HEK293 (cell line): Measurements from ENCODE around the gene GAB3.

Experiments used
- CTCF ChIA-PET: fragments of 350-600 bp; formaldehyde crosslinking; extraction: SDS; loops from one replicate; lab custom pipeline; 2021; ENCODE audit warnings: antibody characterized with exemption; lab: Yijun Ruan, JAX
- POLR2A ChIA-PET: fragments of 300-600 bp; formaldehyde crosslinking; extraction: SDS; loops from one replicate; lab custom pipeline; 2020; ENCODE audit warnings: antibody characterized with exemption, inconsistent platforms; lab: Yijun Ruan, JAX
- H3K27ac ChIP-seq: fragments of 200-500 bp; sonication (Bioruptor generic); 2 replicates; pipeline ENCODE4 v1.5.1; 2014; ENCODE audit warnings: low read depth, low read length, control low read depth, inconsistent platforms; ENCODE audit errors: extremely low read depth
- H3K36me3 ChIP-seq, 2 experiments: fragments of 200-500 bp in 1 of 2; sonication (Bioruptor generic) in 1 of 2; 1 replicate in 1 of 2; 2 replicates in 1 of 2; pipeline ENCODE4 v1.5.1; 2014 to 2017; ENCODE audit warnings: inconsistent platforms in 2 of 2, low read length in 2 of 2; ENCODE audit not compliant: control insufficient read depth in 2 of 2, insufficient read depth in 1 of 2
- H3K4me1 ChIP-seq: fragments of 200-500 bp; sonication (Bioruptor generic); 2 replicates; pipeline ENCODE4 v1.5.1; 2014; ENCODE audit warnings: mild to moderate bottlenecking, low read length, inconsistent platforms; ENCODE audit not compliant: control insufficient read depth, insufficient read depth
- H3K4me3 ChIP-seq: 2 replicates; pipeline ENCODE4 v1.5.1; 2011; ENCODE audit warnings: low read depth, mild to moderate bottlenecking, control low read depth, low read length, moderate library complexity
- H3K9me3 ChIP-seq: fragments of 200-500 bp; sonication (Bioruptor generic); 2 replicates; pipeline ENCODE4 v1.5.1; 2014; ENCODE audit warnings: low read depth, low read length, inconsistent platforms; ENCODE audit not compliant: control insufficient read depth, insufficient read depth
- GFI1B ChIP-seq: fragments of 450-650 bp; formaldehyde crosslinking; IDR thresholded peaks from 2 replicates; pipeline ENCODE4 v1.5.1; 2016; ENCODE audit warnings: missing biosample characterization, missing genetic modification characterization
- KLF1 ChIP-seq: fragments of 450-650 bp; formaldehyde crosslinking; IDR thresholded peaks from 2 replicates; pipeline ENCODE4 v1.5.1; 2016; ENCODE audit warnings: missing biosample characterization, missing genetic modification characterization
- TCF7L2 ChIP-seq: IDR thresholded peaks from 2 replicates; pipeline ENCODE4 v1.6.1; 2011; ENCODE audit warnings: low read depth, mild to moderate bottlenecking, inconsistent platforms, low read length, moderate library complexity, borderline replicate concordance
- TRIM28 ChIP-seq: IDR thresholded peaks from 2 replicates; pipeline ENCODE4 v1.6.1; 2011; ENCODE audit warnings: low read length, control low read depth, borderline replicate concordance
- YY1 ChIP-seq: fragments of 450-650 bp; formaldehyde crosslinking; IDR thresholded peaks from 2 replicates; pipeline ENCODE4 v1.5.1; 2018; ENCODE audit warnings: missing biosample characterization, missing genetic modification characterization
- ZBTB8A ChIP-seq: fragments of 450-650 bp; formaldehyde crosslinking; IDR thresholded peaks from 2 replicates; pipeline ENCODE4 v1.5.1; 2016; ENCODE audit warnings: missing biosample characterization, missing genetic modification characterization
- ZFP37 ChIP-seq: fragments of 450-650 bp; formaldehyde crosslinking; IDR thresholded peaks from 2 replicates; pipeline ENCODE4 v1.5.1; 2016; ENCODE audit warnings: missing biosample characterization, missing genetic modification characterization
- ZNF112 ChIP-seq: fragments of 450-650 bp; formaldehyde crosslinking; IDR thresholded peaks from 2 replicates; pipeline ENCODE4 v1.5.0; 2017; ENCODE audit warnings: missing biosample characterization, missing genetic modification characterization
- ZNF138 ChIP-seq: fragments of 450-650 bp; formaldehyde crosslinking; IDR thresholded peaks from 2 replicates; pipeline ENCODE4 v1.5.1; 2016; ENCODE audit warnings: missing biosample characterization, missing genetic modification characterization, borderline replicate concordance
- ZNF157 ChIP-seq: fragments of 450-650 bp; formaldehyde crosslinking; IDR thresholded peaks from 2 replicates; pipeline ENCODE4 v1.5.1; 2016; ENCODE audit warnings: missing biosample characterization, missing genetic modification characterization
- ZNF16 ChIP-seq: fragments of 450-650 bp; formaldehyde crosslinking; IDR thresholded peaks from 2 replicates; pipeline ENCODE4 v1.5.1; 2016; ENCODE audit warnings: low read depth, missing biosample characterization, missing genetic modification characterization
- ZNF280C ChIP-seq: fragments of 450-650 bp; formaldehyde crosslinking; IDR thresholded peaks from 2 replicates; pipeline ENCODE4 v1.5.1; 2016; ENCODE audit warnings: missing biosample characterization, missing genetic modification characterization
- ZNF426 ChIP-seq: fragments of 450-650 bp; formaldehyde crosslinking; IDR thresholded peaks from 2 replicates; pipeline ENCODE4 v1.5.1; 2017; ENCODE audit warnings: missing biosample characterization, missing genetic modification characterization, mild to moderate bottlenecking, inconsistent platforms, moderate library complexity
- ZNF449 ChIP-seq: fragments of 450-650 bp; formaldehyde crosslinking; IDR thresholded peaks from 2 replicates; pipeline ENCODE4 v1.5.1; 2017; ENCODE audit warnings: missing biosample characterization, mild to moderate bottlenecking, missing genetic modification characterization, moderate library complexity
- ZNF529 ChIP-seq: fragments of 450-650 bp; formaldehyde crosslinking; IDR thresholded peaks from 2 replicates; pipeline ENCODE4 v1.5.1; 2017; ENCODE audit warnings: missing genetic modification characterization, missing biosample characterization; ENCODE audit not compliant: insufficient replicate concordance
- ZNF544 ChIP-seq: fragments of 450-650 bp; formaldehyde crosslinking; IDR thresholded peaks from 2 replicates; pipeline ENCODE4 v1.5.0; 2017; ENCODE audit warnings: missing biosample characterization, missing genetic modification characterization
- ZNF571 ChIP-seq: fragments of 450-650 bp; formaldehyde crosslinking; IDR thresholded peaks from 2 replicates; pipeline ENCODE4 v1.5.0; 2017; ENCODE audit warnings: missing biosample characterization, missing genetic modification characterization
- ZNF621 ChIP-seq: fragments of 450-650 bp; formaldehyde crosslinking; IDR thresholded peaks from 2 replicates; pipeline ENCODE4 v1.5.1; 2017; ENCODE audit warnings: missing biosample characterization, missing genetic modification characterization
- ZNF660 ChIP-seq: fragments of 450-650 bp; IDR thresholded peaks from 2 replicates; pipeline ENCODE4 v1.5.1; 2018; ENCODE audit warnings: missing biosample characterization, mild to moderate bottlenecking, missing genetic modification characterization
- ZNF677 ChIP-seq: fragments of 450-650 bp; IDR thresholded peaks from 2 replicates; pipeline ENCODE4 v1.5.0; 2018; ENCODE audit warnings: missing biosample characterization, mild to moderate bottlenecking, missing genetic modification characterization, moderate library complexity
- ZNF768 ChIP-seq: fragments of 450-650 bp; formaldehyde crosslinking; IDR thresholded peaks from 2 replicates; pipeline ENCODE4 v1.5.1; 2018; ENCODE audit warnings: missing biosample characterization, mild to moderate bottlenecking, missing genetic modification characterization

The GAB3 gene

GRCh38 chrX:154784149-154784995 lies 33.5 kb upstream of the GAB3 start:
- no peak for TF ChIP-seq ZNF138
- no peak for TF ChIP-seq ZFP37
- no peak for TF ChIP-seq ZNF426 (tag by site-specific recombination)
- TF ChIP-seq GFI1B (tag by site-specific recombination), result no peak
- no peak for TF ChIP-seq ZNF677 (tag by site-specific recombination)
- TF ChIP-seq ZNF112, result no peak
- no peak for TF ChIP-seq ZNF529 (tag by site-specific recombination)
- Histone ChIP-seq H3K9me3 (no peaks in the 10 kb centered on the region), H3K4me1 (no peaks in the 10 kb centered on the region), H3K27ac (no peak overlapping the region), H3K4me3 (no peak overlapping the region), H3K36me3 (peaks cover 0 to 38% of the 10 kb centered on the region in 2 experiments; a peak in 1 of 3 replicates)
- ChIA-PET POLR2A (no interaction called here), CTCF (interaction anchor here (0.7 kb wide), 1 partner anchor 48 kb away, joined by 3 read pairs; no protein-coding TSS in a partner anchor)

- no peak for TF ChIP-seq ZNF16 (tag by site-specific recombination)
- Histone ChIP-seq H3K9me3 (no peaks in the 10 kb centered on the region), H3K4me1 (no peaks in the 10 kb centered on the region), H3K4me3 (no peak overlapping the region), H3K36me3 (peaks cover 9 to 66% of the 10 kb centered on the region in 2 experiments), H3K27ac (no peak overlapping the region)
- POLR2A ChIA-PET, result no interaction called here
- CTCF ChIA-PET, result no interaction called here
These were observed 30.1 kb upstream of the GAB3 start for GRCh38 chrX:154780968-154781367.

- Histone ChIP-seq H3K27ac (no peak overlapping the region), H3K4me1 (no peaks in the 10 kb centered on the region), H3K4me3 (no peak overlapping the region), H3K36me3 (peaks cover 10 to 72% of the 10 kb centered on the region in 2 experiments), H3K9me3 (no peaks in the 10 kb centered on the region)
- CTCF ChIA-PET, result interaction anchor here (1.2 kb wide), 1 partner anchor 30 kb away, joined by 4 read pairs; no protein-coding TSS in a partner anchor
- POLR2A ChIA-PET, result interaction anchor here (1.5 kb wide), 1 partner anchor 12 kb away, joined by 3 read pairs; no protein-coding TSS in a partner anchor
- no peak for TF ChIP-seq ZNF660
- TF ChIP-seq ZNF768, result no peak
- no peak for TF ChIP-seq TCF7L2
- no peak for TF ChIP-seq TRIM28
- TF ChIP-seq ZNF449 (tag by site-specific recombination), result no peak
- no peak for TF ChIP-seq ZBTB8A
- TF ChIP-seq ZNF426 (tag by site-specific recombination), result no peak
- TF ChIP-seq ZNF157 (tag by site-specific recombination), result no peak
- no peak for TF ChIP-seq ZNF621 (tag by site-specific recombination)
- TF ChIP-seq ZNF571 (tag by site-specific recombination), result no peak
- no peak for TF ChIP-seq KLF1
- no peak for TF ChIP-seq YY1
- TF ChIP-seq ZNF544, result no peak
- no peak for TF ChIP-seq ZNF280C (tag by site-specific recombination)
These were observed 28.4 kb upstream of the GAB3 start for GRCh38 chrX:154779261-154779660.
